ENCODE measurements around the gene MT2A.
"Not testable (repeated sequence)": the region's sequence is repeated elsewhere in the genome, so short reads cannot be mapped to it uniquely, and the experiment has no call there.

Gene MT2A

GRCh38 chr16:56620339-56620897 is 12.0 kb downstream of the MT2A start:
- no peak for DNase-seq (ENCODE audit: low read depth in 2 of 2, low spot score in 1 of 2)

- not testable (repeated sequence) for DNase-seq (ENCODE audit: low read depth in 2 of 2, low spot score in 1 of 2)
Observed at GRCh38 chr16:56621665-56622445, 13.5 kb downstream of the MT2A start.

- DNase-seq (ENCODE audit: low read depth in 2 of 2, low spot score in 1 of 2): not testable (repeated sequence)
Observed at GRCh38 chr16:56623184-56623583, 14.8 kb downstream of the MT2A start.

- DNase-seq (ENCODE audit: low read depth in 2 of 2, low spot score in 1 of 2): no peak
Observed at GRCh38 chr16:56623637-56624036, 15.3 kb downstream of the MT2A start.

GRCh38 chr16:56625140-56625942 is 17.0 kb downstream of the MT2A start, which contains the start of gene MT1E:
TSS of gene MT1E (plus strand) at chr16:56625781. CDS start at chr16:56625852, 71 bp downstream.
- DNase-seq (ENCODE audit: low read depth in 2 of 2, low spot score in 1 of 2): no peak

GRCh38 chr16:56625943-56626654 is 17.7 kb downstream of the MT2A start:
- DNase-seq (ENCODE audit: low read depth in 2 of 2, low spot score in 1 of 2): no peak

- no peak for DNase-seq (ENCODE audit: low read depth in 2 of 2, low spot score in 1 of 2)
Observed at GRCh38 chr16:56626685-56627084, 18.3 kb downstream of the MT2A start.

- DNase-seq (ENCODE audit: low read depth in 2 of 2, low spot score in 1 of 2): no peak
Observed at GRCh38 chr16:56628486-56629350, 20.3 kb downstream of the MT2A start.

- no peak for DNase-seq (ENCODE audit: low read depth in 2 of 2, low spot score in 1 of 2)
Observed at GRCh38 chr16:56629531-56629930, 21.1 kb downstream of the MT2A start.

GRCh38 chr16:56630134-56630533 is 21.8 kb downstream of the MT2A start:
- DNase-seq (ENCODE audit: low read depth in 2 of 2, low spot score in 1 of 2): no peak

GRCh38 chr16:56631197-56631596 is 22.8 kb downstream of the MT2A start:
- no peak for DNase-seq (ENCODE audit: low read depth in 2 of 2, low spot score in 1 of 2)

GRCh38 chr16:56631832-56632155 is 23.4 kb downstream of the MT2A start:
- DNase-seq (ENCODE audit: low read depth in 2 of 2, low spot score in 1 of 2): no peak

- no peak for DNase-seq (ENCODE audit: low read depth in 2 of 2, low spot score in 1 of 2)
Observed at GRCh38 chr16:56632156-56632847, 23.9 kb downstream of the MT2A start, which contains the start of gene MT1M. TSS of gene MT1M (plus strand) at chr16:56632659. CDS start at chr16:56632732, 73 bp downstream.

GRCh38 chr16:56632848-56633365 is 24.5 kb downstream of the MT2A start:
- DNase-seq (ENCODE audit: low read depth in 2 of 2, low spot score in 1 of 2): no peak

GRCh38 chr16:56633535-56633934 is 25.2 kb downstream of the MT2A start:
- DNase-seq (ENCODE audit: low read depth in 2 of 2, low spot score in 1 of 2): no peak

- no peak for DNase-seq (ENCODE audit: low read depth in 2 of 2, low spot score in 1 of 2)
Observed at GRCh38 chr16:56634715-56635440, 26.5 kb downstream of the MT2A start.

GRCh38 chr16:56635441-56635967 is 27.1 kb downstream of the MT2A start:
- no peak for DNase-seq (ENCODE audit: low read depth in 2 of 2, low spot score in 1 of 2)

GRCh38 chr16:56636616-56637413 is 28.4 kb downstream of the MT2A start:
- no peak for DNase-seq (ENCODE audit: low read depth in 2 of 2, low spot score in 1 of 2)

All from stimulated activated CD8-positive, alpha-beta memory T cell treated with anti-CD3 and anti-CD28 coated beads, Interleukin-4, amount 100 ng/mL, for 4 hours (primary cell).